NCI-H1417 treated with DMSO at 0.1 percent for 48 hours (cell line): ENCODE measurements around the gene MYO9A.
A peak's percentile ranks its signal among the peaks of the same experiment; 100 is the strongest.

Experiments used
- DNase-seq: peaks from one replicate; lab custom pipeline; 2025; lab: John Stamatoyannopoulos, UW

MYO9A gene

DNA sequence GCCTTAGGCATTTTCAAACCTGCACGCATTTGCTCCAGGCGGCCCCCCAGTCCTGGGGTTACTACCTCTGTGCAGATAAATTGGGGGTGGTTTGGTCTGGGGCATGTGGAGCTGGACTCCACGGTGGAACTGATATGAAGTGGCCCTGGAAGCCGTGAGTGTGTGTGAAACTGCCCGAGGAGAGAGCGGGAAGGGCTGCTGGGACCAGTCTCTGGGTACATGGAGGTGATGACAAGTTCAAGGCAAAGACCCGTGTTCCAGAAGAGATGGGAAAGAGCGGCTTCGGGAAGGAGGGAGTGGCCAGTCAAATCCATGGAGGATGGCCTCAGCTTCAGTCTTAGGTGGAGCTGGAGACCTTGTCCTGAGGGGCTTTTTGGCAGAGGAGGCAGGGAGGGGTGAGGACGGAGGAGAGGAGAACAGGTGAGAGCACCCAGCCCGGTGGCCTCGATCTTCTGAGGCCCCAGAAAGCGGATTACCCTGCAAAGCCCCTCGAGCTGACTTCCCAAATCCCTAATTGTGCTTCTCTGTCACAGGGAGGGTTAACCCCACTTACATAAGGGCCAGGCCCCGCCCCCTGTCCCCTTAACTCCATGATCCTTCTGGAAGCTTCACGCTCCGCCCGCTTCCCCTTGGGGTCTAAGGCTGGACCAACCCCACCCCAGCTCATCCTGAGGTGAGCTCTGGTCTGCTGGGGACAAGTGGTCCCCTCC lies 309.5 kb downstream of the MYO9A start:
- DNase-seq, result no peak

- no peak for DNase-seq
Measured at GRCh38 chr15:71807691-71808091, 310.3 kb downstream of the MYO9A start.

- DNase-seq, result no peak
Measured at GRCh38 chr15:71807125-71807629, 310.8 kb downstream of the MYO9A start.

- no peak for DNase-seq
Measured at GRCh38 chr15:71806452-71806931, 311.5 kb downstream of the MYO9A start.

- no peak for DNase-seq
Measured at GRCh38 chr15:71804695-71805470, 313.1 kb downstream of the MYO9A start.

GRCh38 chr15:71804226-71804625 lies 313.7 kb downstream of the MYO9A start:
- DNase-seq, result no peak

GRCh38 chr15:71802770-71803169 lies 315.2 kb downstream of the MYO9A start:
- DNase-seq, result no peak

GRCh38 chr15:71801935-71802655 lies 315.9 kb downstream of the MYO9A start:
- DNase-seq, result no peak

DNA sequence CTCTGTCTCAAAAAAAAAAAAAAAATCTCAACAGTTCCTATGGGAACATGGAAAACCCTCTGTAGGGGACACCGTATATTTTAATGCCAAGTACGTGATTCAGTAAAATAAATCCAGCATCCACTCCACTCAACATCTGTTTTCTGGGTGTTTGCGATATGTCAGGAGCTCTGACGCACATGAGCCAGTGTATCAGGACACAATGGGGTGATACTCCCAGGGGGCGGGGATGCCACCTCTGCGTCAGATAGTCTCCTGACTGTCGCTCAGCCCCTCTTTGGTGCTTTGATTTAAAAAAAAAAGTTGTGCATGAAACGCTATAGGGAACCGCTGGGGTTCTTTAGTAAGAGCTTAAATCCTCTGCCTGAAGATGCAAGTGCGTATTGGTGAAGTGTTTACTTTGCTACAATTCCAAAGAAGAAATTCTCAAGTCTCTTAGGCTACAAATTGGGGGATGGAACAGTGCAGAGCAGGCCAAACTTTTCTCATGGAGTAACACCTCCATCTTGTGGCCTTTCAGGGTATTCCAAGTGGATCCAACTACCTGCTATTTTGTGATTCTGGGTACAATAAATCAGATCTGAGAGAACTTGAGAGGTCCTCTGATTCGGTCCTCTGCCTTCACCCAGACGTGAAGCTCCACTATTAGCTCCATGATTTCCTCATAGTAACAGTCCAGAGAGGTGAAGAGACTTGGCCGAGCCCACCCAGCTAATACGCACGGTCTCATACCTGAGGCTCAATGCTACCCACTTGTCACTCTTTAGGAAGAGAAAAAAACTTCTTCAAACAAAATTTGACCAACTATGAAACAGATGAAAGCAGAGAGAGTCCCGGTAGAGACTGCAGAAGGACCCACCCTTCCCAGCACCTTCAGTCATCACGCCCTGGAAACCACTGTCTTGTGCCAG lies 316.9 kb downstream of the MYO9A start:
- DNase-seq, result peak; percentile 5

DNA sequence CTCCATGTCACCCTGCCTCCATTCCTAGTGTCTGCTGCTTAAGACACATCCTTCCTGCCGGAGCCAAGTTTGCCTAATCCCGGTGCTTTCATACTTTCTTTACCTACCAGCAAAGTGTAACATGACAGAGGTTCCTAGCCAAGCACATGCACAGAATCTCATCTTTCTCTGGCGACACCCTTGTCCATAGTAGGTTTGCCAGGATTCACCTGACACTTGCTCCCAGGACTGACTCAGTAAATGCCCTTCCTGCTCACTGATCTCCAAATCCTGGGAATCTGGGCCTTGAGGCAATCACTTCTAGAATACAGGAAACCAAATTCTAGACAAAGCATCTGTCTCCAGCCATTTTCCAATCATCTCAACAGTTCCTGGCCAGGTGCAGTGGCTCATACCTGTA lies 317.8 kb downstream of the MYO9A start:
- DNase-seq, result no peak

DNA sequence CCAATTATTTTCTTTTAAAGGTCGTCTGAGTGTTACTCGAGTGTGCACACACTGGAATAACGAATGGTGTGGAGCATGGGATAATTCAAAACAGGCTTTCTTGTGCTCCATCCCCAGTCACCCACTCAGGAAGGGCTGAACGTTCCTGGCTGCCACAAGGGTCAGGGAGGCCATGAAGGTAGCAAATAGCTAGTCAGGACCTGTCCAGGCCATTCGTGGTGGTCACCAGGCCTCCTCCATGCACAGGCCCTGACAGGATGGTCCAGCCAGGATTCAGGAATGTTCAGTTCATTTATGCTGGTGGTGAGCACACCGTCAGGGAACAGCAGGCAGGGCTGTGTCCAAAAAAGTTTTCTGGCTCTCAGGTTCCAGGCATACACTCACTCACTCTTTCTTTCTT lies 319.3 kb downstream of the MYO9A start:
- no peak for DNase-seq

DNA sequence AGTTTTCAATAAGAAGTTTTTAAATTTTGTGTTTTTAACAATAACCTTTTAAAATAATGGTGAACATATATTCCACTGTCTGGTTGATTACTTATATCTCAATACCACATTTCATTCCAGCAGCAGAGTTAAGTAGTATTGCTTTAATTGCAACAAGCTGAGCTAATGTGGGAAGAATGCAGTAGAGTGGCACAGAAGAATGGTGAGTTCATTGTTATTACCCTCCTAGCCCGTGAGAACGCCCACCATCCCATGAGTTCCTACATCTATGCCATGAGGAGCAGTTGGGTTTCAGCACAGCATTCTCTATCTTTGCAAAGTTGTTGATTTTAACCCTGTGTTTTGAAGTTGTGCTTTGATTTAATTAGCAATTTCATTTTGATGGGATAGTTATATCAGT lies 325.4 kb downstream of the MYO9A start:
- no peak for DNase-seq

DNA sequence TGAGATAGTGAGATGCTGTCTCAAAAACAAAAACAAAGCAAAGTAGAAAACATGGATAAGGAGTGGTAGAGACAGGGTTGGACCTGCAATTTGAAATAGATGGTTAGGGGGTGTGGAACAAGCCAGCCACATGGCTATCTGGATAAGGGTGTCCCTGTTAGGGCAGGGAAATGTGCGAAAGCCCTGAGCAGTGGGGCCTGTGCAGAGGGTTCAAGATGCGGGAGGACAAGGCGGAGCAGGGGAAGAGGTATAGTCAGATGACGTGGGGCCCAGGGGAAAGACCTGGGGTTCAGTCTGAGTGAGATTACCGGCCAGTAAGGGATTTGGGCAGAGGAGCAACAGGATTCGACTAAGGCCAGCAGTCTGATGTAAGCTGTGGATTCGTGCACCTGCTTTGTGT lies 326.0 kb downstream of the MYO9A start:
- DNase-seq, result no peak

- DNase-seq, result no peak
Measured at GRCh38 chr15:71790081-71790480, 327.9 kb downstream of the MYO9A start.

DNA sequence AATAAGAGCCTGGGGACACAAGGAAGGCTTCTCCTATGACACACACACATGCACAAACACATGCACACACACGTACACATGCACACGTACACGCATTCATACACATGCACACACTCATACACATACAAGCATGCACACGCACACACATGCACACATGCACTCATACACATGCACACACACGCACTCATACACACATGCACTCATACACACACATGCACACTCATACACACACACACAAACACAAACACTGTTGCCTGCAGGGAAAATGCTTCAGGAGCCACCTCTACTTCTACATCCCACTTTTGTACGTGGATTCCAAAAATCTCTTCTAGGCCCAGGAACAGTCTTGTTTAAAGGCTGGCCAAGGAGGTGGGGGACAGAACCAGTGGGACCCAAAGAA lies 328.3 kb downstream of the MYO9A start:
- no peak for DNase-seq

DNA sequence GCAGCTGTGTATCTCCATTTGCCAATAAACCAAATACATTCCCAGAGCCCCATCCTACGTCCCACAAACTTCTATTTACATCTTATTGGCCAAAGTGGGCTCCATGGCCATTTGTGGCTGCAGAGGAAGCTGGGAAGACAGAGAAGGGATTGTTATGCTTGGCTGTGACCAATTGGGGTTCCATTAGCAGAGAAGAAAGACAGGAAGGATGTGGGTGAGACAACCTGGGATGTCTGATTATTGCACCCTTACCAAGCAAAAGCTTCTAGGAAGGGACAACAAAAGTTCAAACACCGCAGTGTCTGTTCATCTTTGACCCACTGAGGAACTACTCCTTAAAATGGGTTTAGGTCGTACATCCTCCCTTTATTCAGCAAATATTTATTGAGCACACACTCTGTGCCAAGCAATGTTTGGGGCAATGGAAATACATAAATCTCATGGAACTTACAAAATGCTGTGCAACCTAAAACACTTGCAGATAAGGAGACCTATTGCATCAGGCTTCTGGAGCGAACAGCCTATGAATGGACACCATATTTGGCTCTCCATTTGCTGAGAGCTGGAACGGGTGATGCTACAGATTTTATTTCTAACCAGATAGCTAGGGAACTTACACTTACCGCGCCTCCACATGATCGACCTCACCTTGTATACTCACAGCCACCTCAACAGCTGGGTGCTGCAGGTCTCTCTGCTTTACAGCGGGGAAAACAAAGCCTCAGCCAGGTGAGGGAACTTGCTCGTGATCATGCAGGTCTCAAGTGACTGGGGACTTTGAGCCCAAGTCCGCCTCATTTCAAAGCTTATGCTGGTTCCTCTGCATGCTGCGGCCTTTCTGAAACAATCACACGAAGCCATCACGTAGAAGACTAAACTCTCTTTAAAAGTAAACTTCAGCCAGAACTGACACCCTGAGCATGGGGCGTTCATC lies 329.0 kb downstream of the MYO9A start:
- no peak for DNase-seq

GRCh38 chr15:71786673-71787072 lies 331.3 kb downstream of the MYO9A start:
- no peak for DNase-seq

- DNase-seq, result no peak
Measured at GRCh38 chr15:71785996-71786395, 332.0 kb downstream of the MYO9A start.

- no peak for DNase-seq
Measured at GRCh38 chr15:71784719-71785118, 333.2 kb downstream of the MYO9A start.

DNA sequence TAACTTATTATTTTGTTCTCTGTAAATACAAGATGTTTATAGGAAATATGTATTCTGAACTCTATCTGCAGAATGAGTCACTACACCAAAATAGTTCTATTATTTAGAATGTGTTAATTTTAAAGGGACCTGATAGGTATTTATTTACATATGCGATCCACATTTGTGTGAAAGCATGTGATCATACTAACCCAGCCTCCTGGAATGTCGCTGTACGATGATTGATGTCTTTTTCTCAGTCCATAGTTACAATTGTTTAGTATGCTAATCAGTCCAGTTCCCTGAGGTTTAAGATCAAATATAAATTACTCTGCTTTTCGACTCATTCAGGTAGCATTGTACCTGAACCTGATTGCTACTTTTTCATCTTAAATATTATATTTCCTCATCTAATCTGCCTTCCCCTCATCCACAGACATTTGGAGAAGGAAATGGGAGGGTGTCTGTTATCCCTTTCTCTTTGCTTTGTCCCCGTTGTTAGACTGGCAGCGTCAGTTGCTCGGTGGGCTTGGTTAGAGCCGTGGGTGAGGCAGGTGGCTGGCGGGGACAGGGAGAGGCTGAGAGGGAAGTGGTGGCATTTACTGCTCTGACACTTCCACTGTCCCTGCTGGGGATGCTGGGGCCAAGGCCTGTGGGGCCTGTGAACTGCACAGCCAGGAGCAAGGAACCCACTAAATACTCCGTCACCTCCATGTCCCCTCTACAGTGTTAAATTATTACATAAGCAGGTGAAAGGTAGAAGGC lies 335.4 kb downstream of the MYO9A start:
- DNase-seq, result no peak
